Measurements from ENCODE around the gene PRKCE. TPM values are rescaled to one million over a fixed set of nuclear protein-coding genes. Genes with fewer than 3 reads are reported as not detected.

The PRKCE gene
- total RNA-seq, 4 donors from 2014 or later = 10.9 to 19.6 (median 14.9) TPM

DNA sequence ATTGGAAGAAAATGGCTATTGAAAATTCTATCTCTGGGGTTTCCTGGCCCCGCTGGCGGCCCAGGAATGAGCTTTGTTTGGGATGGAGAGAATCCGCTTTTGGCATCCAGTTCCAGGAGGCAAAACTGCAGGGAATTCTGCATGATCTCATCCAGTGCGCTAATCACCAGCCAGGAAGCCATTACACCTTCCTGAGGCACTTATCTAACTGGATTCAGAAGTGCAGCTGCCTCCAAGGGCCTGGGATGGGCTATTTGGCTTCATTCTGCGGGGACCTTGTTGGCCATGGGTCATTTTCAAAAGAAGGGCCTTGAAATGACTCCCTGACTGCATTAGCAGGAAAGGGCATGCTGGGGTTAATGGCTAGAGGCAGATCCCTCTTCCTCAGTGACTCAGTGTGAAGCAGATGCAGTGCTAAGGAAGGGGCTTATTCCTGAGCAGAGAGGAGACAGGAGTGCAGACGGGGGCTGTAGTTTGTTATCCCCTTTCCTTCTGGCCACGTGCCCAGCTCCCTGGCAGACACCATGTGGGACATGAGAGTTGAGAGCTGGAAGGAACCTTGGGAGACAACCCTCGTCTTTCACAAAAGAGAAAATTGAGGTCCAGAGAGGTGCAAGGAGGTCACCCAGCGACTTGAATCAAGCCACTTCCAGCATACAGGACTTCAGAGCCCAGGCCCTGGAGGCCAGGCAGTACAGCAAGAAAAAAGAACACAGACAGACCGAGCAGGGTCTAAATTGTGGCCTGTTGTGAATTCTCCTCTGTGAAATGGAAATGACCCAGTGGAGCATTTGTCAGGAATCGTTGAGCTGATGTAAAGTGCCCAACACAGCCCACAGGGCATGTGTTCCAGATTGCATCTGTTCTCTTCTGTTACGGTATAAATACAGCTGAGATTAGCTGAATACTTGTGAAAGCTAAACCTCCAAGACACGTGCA lies 161.8 kb downstream of the PRKCE start:
- TF ChIP-seq, protein P1, sequence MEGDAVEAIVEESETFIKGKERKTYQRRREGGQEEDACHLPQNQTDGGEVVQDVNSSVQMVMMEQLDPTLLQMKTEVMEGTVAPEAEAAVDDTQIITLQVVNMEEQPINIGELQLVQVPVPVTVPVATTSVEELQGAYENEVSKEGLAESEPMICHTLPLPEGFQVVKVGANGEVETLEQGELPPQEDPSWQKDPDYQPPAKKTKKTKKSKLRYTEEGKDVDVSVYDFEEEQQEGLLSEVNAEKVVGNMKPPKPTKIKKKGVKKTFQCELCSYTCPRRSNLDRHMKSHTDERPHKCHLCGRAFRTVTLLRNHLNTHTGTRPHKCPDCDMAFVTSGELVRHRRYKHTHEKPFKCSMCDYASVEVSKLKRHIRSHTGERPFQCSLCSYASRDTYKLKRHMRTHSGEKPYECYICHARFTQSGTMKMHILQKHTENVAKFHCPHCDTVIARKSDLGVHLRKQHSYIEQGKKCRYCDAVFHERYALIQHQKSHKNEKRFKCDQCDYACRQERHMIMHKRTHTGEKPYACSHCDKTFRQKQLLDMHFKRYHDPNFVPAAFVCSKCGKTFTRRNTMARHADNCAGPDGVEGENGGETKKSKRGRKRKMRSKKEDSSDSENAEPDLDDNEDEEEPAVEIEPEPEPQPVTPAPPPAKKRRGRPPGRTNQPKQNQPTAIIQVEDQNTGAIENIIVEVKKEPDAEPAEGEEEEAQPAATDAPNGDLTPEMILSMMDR (IDR thresholded peaks at IDR 0.05; ENCODE audit: low read depth) = no peak

GRCh38 chr2:45814488-45814887 lies 163.0 kb downstream of the PRKCE start:
- TF ChIP-seq, protein P1 (IDR thresholded peaks at IDR 0.05; ENCODE audit: low read depth) = no peak

DNA sequence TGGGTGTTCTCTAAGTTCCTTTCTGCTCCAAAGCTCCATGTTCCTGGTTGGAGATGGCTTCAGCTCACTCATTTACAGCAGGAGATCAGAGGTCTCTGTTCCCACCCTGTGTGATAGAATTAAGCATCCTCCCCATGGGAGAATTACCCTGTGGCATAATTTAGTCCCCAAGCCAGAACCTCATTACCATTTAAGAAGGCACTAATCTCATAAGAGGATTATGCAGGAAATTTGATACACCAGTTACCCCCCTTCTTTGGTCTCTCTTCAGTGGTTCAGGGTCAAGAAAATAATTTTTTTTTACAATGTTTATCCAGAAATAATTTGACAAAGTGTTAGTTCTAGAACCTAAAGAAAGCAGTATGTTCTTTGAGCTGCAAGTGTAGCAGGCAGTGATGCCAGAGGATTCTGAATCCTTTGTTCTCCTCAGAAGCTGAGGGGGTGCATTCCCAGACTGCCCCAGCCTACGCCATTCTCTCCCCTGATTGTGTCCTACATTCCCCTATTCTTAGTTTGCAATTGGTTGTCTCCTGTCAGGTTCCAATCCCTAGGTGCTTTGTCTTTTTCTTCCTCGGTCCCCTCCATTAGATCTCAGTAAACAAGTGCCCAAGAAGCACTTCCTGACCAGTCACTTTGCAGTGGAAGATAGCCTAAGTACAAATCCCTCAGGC lies 163.6 kb downstream of the PRKCE start:
- TF ChIP-seq, protein P1 (IDR thresholded peaks at IDR 0.05; ENCODE audit: low read depth) = no peak

DNA sequence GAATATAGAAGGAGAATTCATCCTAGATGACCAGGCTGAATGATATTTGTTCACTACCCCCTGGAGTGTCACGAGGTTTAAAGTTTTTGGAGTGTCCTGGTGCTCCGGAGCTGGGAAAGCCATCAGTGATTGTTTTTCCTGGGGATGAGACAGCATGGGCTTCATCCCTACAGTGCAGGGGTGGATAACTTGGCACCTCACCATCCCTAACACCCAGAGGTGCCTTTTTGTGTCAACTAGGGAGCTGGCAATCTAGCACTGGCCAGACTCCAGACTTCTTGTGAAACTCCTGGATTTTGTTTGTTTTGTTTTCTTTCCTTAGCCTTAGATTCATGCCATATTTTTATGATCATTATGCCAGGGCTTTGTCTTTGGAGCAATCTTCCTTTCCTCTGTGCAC lies 164.8 kb downstream of the PRKCE start:
- TF ChIP-seq, protein P1 (IDR thresholded peaks at IDR 0.05; ENCODE audit: low read depth) = no peak

DNA sequence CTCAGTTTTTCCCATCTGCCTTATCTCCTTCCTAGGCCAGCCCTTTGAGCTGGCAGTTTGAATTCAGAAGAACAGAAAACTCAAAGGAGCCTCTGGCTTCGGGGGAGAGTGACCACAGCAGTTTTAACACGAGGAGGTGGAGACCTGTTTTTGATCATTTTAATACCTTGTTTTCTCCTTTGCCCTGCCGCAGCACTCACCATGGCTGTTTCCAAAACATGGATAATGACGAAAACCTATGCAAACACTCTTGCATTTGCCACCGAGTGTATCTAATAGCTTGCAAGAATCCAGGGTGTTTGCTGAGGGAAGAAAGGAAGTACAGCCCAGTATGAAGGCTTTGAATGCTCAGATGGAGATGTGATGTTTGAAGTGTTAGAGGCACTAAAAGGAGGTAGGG lies 167.1 kb downstream of the PRKCE start:
- TF ChIP-seq, protein P1 (IDR thresholded peaks at IDR 0.05; ENCODE audit: low read depth) = no peak

DNA sequence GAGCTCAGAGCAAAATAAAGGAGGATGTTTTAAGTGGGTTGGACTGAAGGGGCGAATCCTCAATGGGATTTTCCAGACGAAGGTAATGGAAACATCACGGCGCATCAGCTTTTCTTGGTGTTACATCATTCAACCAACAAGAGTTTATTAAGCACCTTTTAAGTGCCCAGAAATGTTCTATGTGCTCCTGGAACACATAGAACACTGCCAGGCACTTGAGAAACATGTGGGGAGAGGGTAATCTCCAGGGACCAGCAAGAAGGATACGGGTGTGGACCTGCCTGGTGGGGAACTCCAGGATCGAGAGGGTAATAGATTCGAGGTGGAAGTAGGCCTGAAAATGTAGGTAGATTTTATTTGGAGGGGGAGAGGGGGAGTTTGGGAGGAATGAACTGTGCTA lies 168.6 kb downstream of the PRKCE start:
- TF ChIP-seq, protein P1 (IDR thresholded peaks at IDR 0.05; ENCODE audit: low read depth) = no peak

DNA sequence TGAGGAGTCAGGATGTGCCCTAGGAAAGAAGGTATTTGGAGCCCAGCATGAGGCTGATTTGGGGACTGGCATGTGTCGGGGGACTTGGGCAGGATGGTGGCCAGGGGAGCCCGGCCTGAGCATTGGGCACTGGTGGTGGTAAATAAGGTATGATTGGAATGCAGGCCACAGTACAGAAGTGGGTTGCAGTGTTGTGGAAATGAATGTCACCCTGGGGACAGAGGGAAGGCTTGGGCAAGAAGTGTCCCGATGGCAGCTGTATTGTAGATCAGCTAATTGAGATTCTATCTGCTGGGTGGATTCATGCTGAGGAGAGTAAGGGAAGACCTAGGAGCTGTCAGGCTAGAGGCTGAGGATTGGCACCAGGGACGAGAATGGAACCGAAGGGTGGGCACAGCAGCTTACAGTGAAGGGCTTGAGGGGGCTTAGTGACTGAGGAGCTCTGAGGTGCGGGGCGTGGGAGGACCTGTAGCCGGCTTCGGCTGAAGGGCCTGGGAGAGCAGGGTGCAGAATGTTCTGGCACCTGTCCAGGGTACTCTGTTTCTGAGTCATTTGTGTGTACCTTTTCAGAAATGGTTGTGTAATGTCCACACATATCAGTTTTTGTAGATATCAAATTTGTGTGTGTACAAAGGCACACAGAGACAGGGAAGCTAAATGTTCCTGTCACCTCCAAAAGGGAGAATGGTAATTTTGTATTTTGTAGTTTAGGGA lies 170.2 kb downstream of the PRKCE start:
- TF ChIP-seq, protein P1 (IDR thresholded peaks at IDR 0.05; ENCODE audit: low read depth) = no peak
